SH-SY5Y (cell line): ENCODE results near the gene NKAIN2.

Source experiments
- GATA2 ChIP-seq: IDR thresholded peaks from 2 replicates; pipeline ENCODE4 v1.6.1; 2011; ENCODE audit warnings: mild to moderate bottlenecking, low read depth, low read length
- GATA3 ChIP-seq: IDR thresholded peaks from 2 replicates; pipeline ENCODE4 v1.6.1; 2011; ENCODE audit warnings: low read depth, mild to moderate bottlenecking, low read length, moderate library complexity

- TF ChIP-seq GATA3 (no peak), GATA2 (no peak)
These were observed 270.3 kb downstream of the NKAIN2 start for GRCh38 chr6:124073820-124074587.
